Breast epithelium (tissue), 3 donors: ENCODE measurements around the gene LINGO1.

Source experiments
- POLR2A ChIP-seq: fragments of 450-650 bp; IDR thresholded peaks from one replicate; pipeline ENCODE4 v1.6.1; 2016; ENCODE audit warnings: antibody characterized with exemption, mild to moderate bottlenecking, moderate library complexity
- POLR2AphosphoS5 ChIP-seq, 3 donors: sonication (generic); formaldehyde crosslinking; IDR thresholded peaks; one replicate each; pipeline ENCODE4 v1.6.1; 2017; ENCODE audit warnings: antibody characterized with exemption in 3 of 3
- TF ChIP-seq, protein P1 (sequence below), 3 donors: fragments of 450-650 bp; IDR thresholded peaks; one replicate each; pipeline ENCODE4 v1.5.1; 2016 to 2017; ENCODE audit warnings: antibody characterized with exemption in 3 of 3, mild to moderate bottlenecking in 3 of 3, moderate library complexity in 3 of 3

DNA sequence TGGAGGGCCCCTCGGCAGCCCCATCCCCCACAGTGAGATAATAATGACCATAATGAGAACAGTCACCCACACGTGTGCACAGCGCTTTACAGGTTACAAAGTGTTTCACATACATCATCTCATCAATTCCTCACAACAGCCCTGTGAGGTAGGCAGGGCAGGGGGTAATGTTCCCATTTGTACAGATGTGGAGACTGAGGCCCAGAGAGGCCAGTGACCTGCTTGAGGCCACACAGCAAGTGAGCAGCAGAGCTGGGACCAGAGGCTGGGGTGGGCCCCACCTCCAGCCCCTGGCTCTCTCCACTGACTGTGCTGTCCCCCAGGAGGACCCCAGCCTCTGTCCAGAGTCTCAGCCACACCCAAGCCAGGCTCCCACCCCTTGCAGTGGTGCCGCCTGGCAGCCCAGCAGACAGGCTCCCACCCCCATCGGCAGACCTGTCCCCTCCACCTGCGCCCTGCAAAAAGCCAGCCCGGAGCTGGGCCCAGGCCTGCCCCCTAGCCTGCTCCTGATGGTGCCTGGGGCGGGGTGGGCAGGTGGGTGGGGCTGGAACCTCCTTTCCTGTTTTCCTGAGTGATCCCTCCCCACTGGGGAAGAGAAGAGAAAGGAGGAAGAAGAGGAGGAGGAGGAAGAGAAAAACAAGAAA is 19.6 kb downstream of the LINGO1 start:
- TF ChIP-seq, protein P1, sequence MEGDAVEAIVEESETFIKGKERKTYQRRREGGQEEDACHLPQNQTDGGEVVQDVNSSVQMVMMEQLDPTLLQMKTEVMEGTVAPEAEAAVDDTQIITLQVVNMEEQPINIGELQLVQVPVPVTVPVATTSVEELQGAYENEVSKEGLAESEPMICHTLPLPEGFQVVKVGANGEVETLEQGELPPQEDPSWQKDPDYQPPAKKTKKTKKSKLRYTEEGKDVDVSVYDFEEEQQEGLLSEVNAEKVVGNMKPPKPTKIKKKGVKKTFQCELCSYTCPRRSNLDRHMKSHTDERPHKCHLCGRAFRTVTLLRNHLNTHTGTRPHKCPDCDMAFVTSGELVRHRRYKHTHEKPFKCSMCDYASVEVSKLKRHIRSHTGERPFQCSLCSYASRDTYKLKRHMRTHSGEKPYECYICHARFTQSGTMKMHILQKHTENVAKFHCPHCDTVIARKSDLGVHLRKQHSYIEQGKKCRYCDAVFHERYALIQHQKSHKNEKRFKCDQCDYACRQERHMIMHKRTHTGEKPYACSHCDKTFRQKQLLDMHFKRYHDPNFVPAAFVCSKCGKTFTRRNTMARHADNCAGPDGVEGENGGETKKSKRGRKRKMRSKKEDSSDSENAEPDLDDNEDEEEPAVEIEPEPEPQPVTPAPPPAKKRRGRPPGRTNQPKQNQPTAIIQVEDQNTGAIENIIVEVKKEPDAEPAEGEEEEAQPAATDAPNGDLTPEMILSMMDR (IDR thresholded peaks at IDR 0.05), result no peak
- TF ChIP-seq POLR2AphosphoS5 (IDR thresholded peaks at IDR 0.05) (no peak), POLR2A (no peak)
